Stomach (tissue), 9 donors: Measurements from ENCODE around the gene HGD. TPM values are rescaled to one million over a fixed set of nuclear protein-coding genes. Genes with fewer than 3 reads are reported as not detected.

ENCODE experiments used
- DNase-seq, 2 donors: peaks; one replicate each; pipeline versions ENCODE4 v3.0.0 to v3.0.0-alpha.2; 2013 to 2019
- H3K27ac ChIP-seq, 5 donors: fragments of 200-600 bp in 4 of 5; sonication (generic) in 4 of 5; one replicate each; pipeline ENCODE4 v1.5.1; 2013 to 2019; ENCODE audit warnings: mild to moderate bottlenecking in 1 of 5, moderate library complexity in 1 of 5
- H3K27me3 ChIP-seq, 3 donors: fragments of 200-600 bp; sonication (generic); one replicate each; pipeline ENCODE4 v1.5.1; 2017 to 2019; ENCODE audit warnings: mixed run types in 1 of 3
- H3K36me3 ChIP-seq, 4 donors: fragments of 200-600 bp; sonication (generic); 1 replicate in 3 of 4; 2 replicates in 1 of 4; pipeline ENCODE4 v1.5.1; 2016 to 2019
- H3K4me1 ChIP-seq, 4 donors: fragments of 200-600 bp; sonication (generic); one replicate each; pipeline ENCODE4 v1.5.1; 2016 to 2019
- H3K4me3 ChIP-seq, 4 donors: fragments of 200-600 bp; sonication (generic) in 3 of 4; one replicate each; pipeline ENCODE4 v1.5.1; 2016 to 2019; ENCODE audit warnings: mild to moderate bottlenecking in 1 of 4
- H3K9me3 ChIP-seq, 4 donors: fragments of 200-600 bp; sonication (generic); one replicate each; pipeline ENCODE4 v1.5.1; 2016 to 2019
- CTCF ChIP-seq, 7 experiments: fragments of 450-650 bp in 4 of 7; fragments of 200-600 bp in 3 of 7; sonication (generic) in 3 of 7; IDR thresholded peaks; one replicate each; pipeline ENCODE4 v1.5.1; 2016 to 2019; ENCODE audit warnings: antibody characterized with exemption in 7 of 7, control low read depth in 2 of 7, mild to moderate bottlenecking in 1 of 7
- EP300 ChIP-seq: sonication (generic); formaldehyde crosslinking; IDR thresholded peaks from one replicate; pipeline ENCODE4 v1.6.1; 2017; ENCODE audit warnings: antibody characterized with exemption
- POLR2A ChIP-seq, 4 donors: fragments of 450-650 bp; IDR thresholded peaks; one replicate each; pipeline ENCODE4 v1.6.1; 2016; ENCODE audit warnings: antibody characterized with exemption in 4 of 4, control low read depth in 2 of 4, mild to moderate bottlenecking in 1 of 4, moderate library complexity in 1 of 4
- POLR2AphosphoS5 ChIP-seq, 3 donors: sonication (generic); formaldehyde crosslinking; IDR thresholded peaks; one replicate each; pipeline ENCODE4 v1.6.1; 2016; ENCODE audit warnings: antibody characterized with exemption in 3 of 3
- WGBS, 5 donors: extraction: QIAGEN DNeasy Blood & Tissue Kit in 3 of 5; methylation state at CpG; one replicate each; pipeline versions ENCODE4 v1.1.5 to v1.1.7; 2013 to 2018; 5-methylcytosine and 5-hydroxymethylcytosine counted together
- intact Hi-C: fragments of 100-400 bp; cut with DNase I; formaldehyde crosslinking; loops from one replicate; pipeline ENCODE4 v1.15.1; 2023; ENCODE audit warnings: low total_unique reads
- polyA plus RNA-seq, 3 donors: library from polyadenylated mRNA; stranded (reverse); fragments of 200-250 nt; gene quantifications; one replicate each; pipeline ENCODE4 v1.2.3, GENCODE V29; 2013
- total RNA-seq, 5 donors: library from RNA; depleted of rRNA; stranded (reverse); fragments of >200 nt; gene quantifications; one replicate each; pipeline versions ENCODE4 v1.1.0 to v1.2.3, GENCODE V29; 2014 to 2016
- donor health status: healthy with polysubstance abuse.
- donor health status: Bipolar disorder and iron deficiency.
- donor health status: healthy.

Gene HGD
- total and polyA plus RNA-seq, 8 donors, result 6.3 to 66.5 (median 16.2) TPM

- no peak for TF ChIP-seq EP300
- no peak for TF ChIP-seq POLR2AphosphoS5 (IDR thresholded peaks at IDR 0.05)
- TF ChIP-seq CTCF (IDR thresholded peaks at IDR 0.05), result no peak
- TF ChIP-seq POLR2A (IDR thresholded peaks at IDR 0.05), result no peak
- Histone ChIP-seq H3K4me1 (no peaks in the 10 kb centered on the region), H3K9me3 (peaks cover 0 to 13% (median 0%) of the 10 kb centered on the region in 4 donors), H3K27ac (no peak overlapping the region), H3K36me3 (peaks cover 3 to 60% (median 41%) of the 10 kb centered on the region in 4 donors), H3K27me3 (no peaks in the 10 kb centered on the region), H3K4me3 (no peak overlapping the region)
- intact Hi-C loops, result no loop called here
- DNase-seq, result no peak
Measured at GRCh38 chr3:120706950-120707349, 24.9 kb upstream of the HGD start.

- no peak for TF ChIP-seq POLR2A (IDR thresholded peaks at IDR 0.05)
- no peak for TF ChIP-seq POLR2AphosphoS5 (IDR thresholded peaks at IDR 0.05)
- no peak for TF ChIP-seq CTCF (IDR thresholded peaks at IDR 0.05)
- TF ChIP-seq EP300, result no peak
- Histone ChIP-seq H3K9me3 (peaks cover 0 to 13% (median 0%) of the 10 kb centered on the region in 4 donors), H3K27ac (no peak overlapping the region), H3K27me3 (no peaks in the 10 kb centered on the region), H3K4me3 (no peak overlapping the region), H3K36me3 (peaks cover 3 to 63% (median 41%) of the 10 kb centered on the region in 4 donors), H3K4me1 (no peaks in the 10 kb centered on the region)
- DNase-seq, result no peak
- 88 to 94% (median 90%) methylated on average over 5 of the region's 5 CpGs for WGBS, 5 donors
- intact Hi-C loops, result no loop called here
Measured at GRCh38 chr3:120705884-120706582, 24.0 kb upstream of the HGD start.

GRCh38 chr3:120699333-120699732 lies 17.3 kb upstream of the HGD start:
- H3K4me3 ChIP-seq, result no peak overlapping the region
- intact Hi-C loops, result no loop called here
- 86 to 91% (median 89%) methylated on average over 3 of the region's 3 CpGs for WGBS, 5 donors
- H3K9me3 ChIP-seq, result peaks cover 0 to 13% (median 0%) of the 10 kb centered on the region in 4 donors
- H3K36me3 ChIP-seq, result peaks cover 6 to 44% (median 35%) of the 10 kb centered on the region in 4 donors
- H3K27ac ChIP-seq, result no peak overlapping the region
- TF ChIP-seq CTCF (IDR thresholded peaks at IDR 0.05) (no peak), POLR2A (IDR thresholded peaks at IDR 0.05) (no peak), EP300 (no peak), POLR2AphosphoS5 (IDR thresholded peaks at IDR 0.05) (no peak)
- H3K27me3 ChIP-seq, result no peaks in the 10 kb centered on the region
- H3K4me1 ChIP-seq, result no peaks in the 10 kb centered on the region
- no peak for DNase-seq

- H3K4me1 ChIP-seq, result peaks cover 5 to 19% (median 12%) of the 10 kb centered on the region in 4 donors
- 33 to 55% (median 38%) methylated on average over 1 of the region's 1 CpG for WGBS, 5 donors
- H3K27ac ChIP-seq, result peak overlapping the region in 4 of 5 donors; percentile 39 to 69 (median 66)
- DNase-seq, result peak in 1 of 2 donors; percentile 54
- no peaks in the 10 kb centered on the region for H3K27me3 ChIP-seq
- no peak overlapping the region for H3K4me3 ChIP-seq
- intact Hi-C loops, result no loop called here
- H3K36me3 ChIP-seq, result peaks cover 6 to 32% (median 30%) of the 10 kb centered on the region in 4 donors
- H3K9me3 ChIP-seq, result no peaks in the 10 kb centered on the region
- TF ChIP-seq EP300 (no peak), POLR2AphosphoS5 (IDR thresholded peaks at IDR 0.05) (peak in 1 of 3 donors; percentile 49)
Measured at GRCh38 chr3:120693439-120694171, 11.6 kb upstream of the HGD start.
